OCI-LY1 (cell line): ENCODE results near the gene PARD3B.

Experiments
- CTCF ChIP-seq: fragments of 200-600 bp; sonication (generic), shearing (Covaris generic); IDR thresholded peaks from 2 replicates; pipeline ENCODE4 v1.5.1; 2017; ENCODE audit warnings: mild to moderate bottlenecking, antibody characterized with exemption, low read length, moderate library complexity, mixed read lengths
- EZH2 ChIP-seq: fragments of 200-600 bp; sonication (generic), shearing (Covaris generic); IDR thresholded peaks from 2 replicates; pipeline ENCODE4 v1.8.0; 2017; ENCODE audit warnings: borderline replicate concordance, mixed run types, mild to moderate bottlenecking, antibody characterized with exemption, low read length, moderate library complexity, mixed read lengths

GRCh38 chr2:204850581-204850980, 305.3 kb downstream of the PARD3B start:
- TF ChIP-seq CTCF = no peak
- no peak for TF ChIP-seq EZH2
